Renal cortical epithelial cell (primary cell): ENCODE data around the gene EPS15. TPM values are rescaled to one million over a fixed set of nuclear protein-coding genes. Genes with fewer than 3 reads are reported as not detected.
A peak's percentile ranks its signal among the peaks of the same experiment; 100 is the strongest.
"Not testable (repeated sequence)": the region's sequence is repeated elsewhere in the genome, so short reads cannot be mapped to it uniquely, and the experiment has no call there.

Experiments used
- DNase-seq: peaks from one replicate; pipeline ENCODE4 v3.0.0-alpha.2; 2011; ENCODE audit warnings: low read depth
- total RNA-seq: library from RNA; depleted of rRNA; stranded (reverse); fragments of >200 nt; gene quantifications from 2 replicates; pipeline ENCODE4 v1.2.3, GENCODE V29; 2014

EPS15 gene
- total RNA-seq, 1 donor from 2014 or later: 67.6 TPM

GRCh38 chr1:51425273-51425672 is 93.8 kb downstream of the EPS15 start:
- no peak for DNase-seq

- DNase-seq: no peak
Measured at GRCh38 chr1:51423073-51423821, 95.8 kb downstream of the EPS15 start.

GRCh38 chr1:51422367-51423072 is 96.5 kb downstream of the EPS15 start:
- no peak for DNase-seq

- DNase-seq: peak; percentile 70
Measured at GRCh38 chr1:51421964-51422363, 97.1 kb downstream of the EPS15 start.

- DNase-seq: no peak
Measured at GRCh38 chr1:51420867-51421627, 98.0 kb downstream of the EPS15 start.

GRCh38 chr1:51418384-51418959 is 100.6 kb downstream of the EPS15 start:
- no peak for DNase-seq

- DNase-seq: peak; percentile 32
Measured at GRCh38 chr1:51417496-51418383, 101.3 kb downstream of the EPS15 start.

GRCh38 chr1:51416910-51417309 is 102.2 kb downstream of the EPS15 start:
- DNase-seq: no peak

- DNase-seq: no peak
Measured at GRCh38 chr1:51415963-51416362, 103.1 kb downstream of the EPS15 start.

GRCh38 chr1:51414811-51415210 is 104.3 kb downstream of the EPS15 start:
- no peak for DNase-seq

GRCh38 chr1:51411820-51412219 is 107.2 kb downstream of the EPS15 start:
- DNase-seq: not testable (repeated sequence)

GRCh38 chr1:51410568-51411460 is 108.3 kb downstream of the EPS15 start:
- DNase-seq: no peak

- DNase-seq: not testable (repeated sequence)
Measured at GRCh38 chr1:51409755-51410541, 109.1 kb downstream of the EPS15 start.

- DNase-seq: no peak
Measured at GRCh38 chr1:51392241-51392640, 126.8 kb downstream of the EPS15 start.

GRCh38 chr1:51390641-51391040 is 128.4 kb downstream of the EPS15 start:
- not testable (repeated sequence) for DNase-seq

- DNase-seq: not testable (repeated sequence)
Measured at GRCh38 chr1:51387288-51387687, 131.8 kb downstream of the EPS15 start.

- DNase-seq: not testable (repeated sequence)
Measured at GRCh38 chr1:51386259-51386658, 132.8 kb downstream of the EPS15 start.

GRCh38 chr1:51385776-51386175 is 133.3 kb downstream of the EPS15 start:
- DNase-seq: no peak

- no peak for DNase-seq
Measured at GRCh38 chr1:51381964-51382363, 137.1 kb downstream of the EPS15 start.
